GM20000 (cell line): Measurements from ENCODE around the gene ARHGAP25.

Source experiments
- DNase-seq: peaks from one replicate; pipeline ENCODE4 v3.0.0; 2012; ENCODE audit warnings: low spot score
- TF ChIP-seq, protein P1 (sequence below): IDR thresholded peaks from 2 replicates; pipeline ENCODE4 v1.5.1; 2012; ENCODE audit warnings: mild to moderate bottlenecking, control low read depth; ENCODE audit errors: extremely low read depth, missing control alignments

ARHGAP25 gene

DNA sequence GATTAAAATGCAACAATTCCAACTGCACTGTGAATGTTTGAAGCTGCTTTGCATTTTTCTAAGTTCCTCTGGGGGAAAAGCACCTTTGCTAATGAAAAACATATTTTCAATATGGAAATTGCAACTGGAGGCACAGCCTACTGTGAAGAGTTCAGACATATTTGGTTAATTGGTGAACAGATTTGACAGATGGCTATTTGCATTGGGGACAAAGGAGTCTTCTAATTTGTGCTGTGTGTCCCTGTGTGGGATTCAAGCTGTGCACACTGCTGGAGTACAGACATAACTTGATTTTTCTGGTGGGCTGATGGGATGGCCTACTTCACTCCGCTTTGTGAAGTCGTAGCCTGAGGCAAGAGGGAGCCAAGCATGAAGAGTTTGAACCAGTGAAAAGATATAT, 40.7 kb upstream of the ARHGAP25 start:
- DNase-seq = no peak
- TF ChIP-seq, protein P1, sequence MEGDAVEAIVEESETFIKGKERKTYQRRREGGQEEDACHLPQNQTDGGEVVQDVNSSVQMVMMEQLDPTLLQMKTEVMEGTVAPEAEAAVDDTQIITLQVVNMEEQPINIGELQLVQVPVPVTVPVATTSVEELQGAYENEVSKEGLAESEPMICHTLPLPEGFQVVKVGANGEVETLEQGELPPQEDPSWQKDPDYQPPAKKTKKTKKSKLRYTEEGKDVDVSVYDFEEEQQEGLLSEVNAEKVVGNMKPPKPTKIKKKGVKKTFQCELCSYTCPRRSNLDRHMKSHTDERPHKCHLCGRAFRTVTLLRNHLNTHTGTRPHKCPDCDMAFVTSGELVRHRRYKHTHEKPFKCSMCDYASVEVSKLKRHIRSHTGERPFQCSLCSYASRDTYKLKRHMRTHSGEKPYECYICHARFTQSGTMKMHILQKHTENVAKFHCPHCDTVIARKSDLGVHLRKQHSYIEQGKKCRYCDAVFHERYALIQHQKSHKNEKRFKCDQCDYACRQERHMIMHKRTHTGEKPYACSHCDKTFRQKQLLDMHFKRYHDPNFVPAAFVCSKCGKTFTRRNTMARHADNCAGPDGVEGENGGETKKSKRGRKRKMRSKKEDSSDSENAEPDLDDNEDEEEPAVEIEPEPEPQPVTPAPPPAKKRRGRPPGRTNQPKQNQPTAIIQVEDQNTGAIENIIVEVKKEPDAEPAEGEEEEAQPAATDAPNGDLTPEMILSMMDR = no peak

DNA sequence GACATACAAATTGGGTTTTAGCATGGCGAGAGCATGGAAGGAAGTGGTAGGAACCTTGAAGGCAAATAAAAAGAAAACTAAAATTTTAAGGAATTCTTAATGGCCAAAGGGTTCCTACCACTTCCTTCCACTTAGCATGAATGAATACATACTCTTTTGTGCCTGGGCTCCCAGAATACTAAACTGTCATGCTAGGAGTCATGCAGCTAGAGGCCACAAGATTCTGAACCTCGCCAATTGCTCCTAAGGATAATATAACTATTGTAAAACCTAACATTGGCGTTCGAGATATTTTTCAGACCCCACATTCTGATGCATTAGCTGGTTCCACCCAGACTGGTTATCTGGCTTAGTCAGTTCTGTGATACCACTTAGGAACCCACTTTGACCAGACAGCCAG, 38.6 kb upstream of the ARHGAP25 start:
- no peak for DNase-seq
- TF ChIP-seq, protein P1 = no peak

DNA sequence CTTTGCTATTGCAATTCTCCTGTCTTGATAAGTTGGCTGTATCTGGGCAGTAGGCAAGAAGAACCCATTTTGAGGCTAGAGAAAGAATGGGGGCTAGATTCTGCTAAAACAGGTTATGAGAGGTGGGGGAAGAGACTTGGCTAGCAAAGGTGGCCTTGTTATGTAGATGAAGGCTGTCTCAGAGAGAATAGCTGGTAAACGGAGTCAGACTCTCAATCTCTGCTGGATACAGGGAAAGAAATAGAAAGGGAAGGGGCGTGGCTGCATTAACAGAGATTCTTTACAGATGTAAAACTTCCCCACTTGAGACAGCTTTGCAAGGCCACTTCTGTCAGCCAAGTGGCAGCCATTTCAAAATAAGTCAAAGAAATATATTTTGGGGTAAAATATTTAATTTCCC, 38.1 kb upstream of the ARHGAP25 start:
- TF ChIP-seq, protein P1 = no peak
- no peak for DNase-seq

DNA sequence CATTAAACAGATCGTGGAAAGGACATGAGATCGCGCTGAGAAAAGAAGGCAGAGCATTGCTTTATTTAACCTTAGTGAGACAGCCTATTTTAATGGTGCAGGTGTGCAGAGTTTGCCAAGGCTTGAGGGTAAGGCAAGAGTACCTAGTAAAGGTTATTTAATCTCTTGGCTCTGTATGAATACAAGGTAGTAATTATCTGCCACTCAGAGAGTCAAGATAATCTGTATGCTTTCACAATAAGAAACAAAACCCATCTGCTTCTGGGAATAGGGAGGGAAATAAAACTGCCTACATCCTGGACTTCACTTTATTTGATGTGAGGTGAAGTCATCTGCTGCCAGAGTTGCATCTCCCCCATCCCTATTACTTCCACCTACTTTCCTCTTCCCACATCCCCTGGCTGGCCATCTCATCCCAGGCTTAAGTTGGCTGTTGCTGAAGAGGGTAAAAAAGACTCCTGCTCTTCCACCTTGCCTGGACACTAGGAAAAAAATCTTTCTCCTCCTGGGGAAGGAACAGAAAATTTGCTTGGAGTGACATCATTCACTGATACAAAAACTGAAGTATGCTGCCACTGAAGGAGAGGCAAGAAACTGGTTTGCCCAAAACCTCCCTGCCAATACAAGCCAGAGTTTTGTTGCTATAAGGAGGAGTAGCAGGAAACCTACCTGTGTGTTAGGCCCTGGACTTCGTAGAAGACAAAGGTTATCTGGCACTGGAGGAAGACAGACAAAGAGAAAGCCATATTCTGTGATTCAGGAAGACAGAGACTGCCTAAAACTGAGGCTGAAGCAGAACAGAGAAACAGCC, 35.8 kb upstream of the ARHGAP25 start:
- DNase-seq = no peak
- TF ChIP-seq, protein P1 = no peak

DNA sequence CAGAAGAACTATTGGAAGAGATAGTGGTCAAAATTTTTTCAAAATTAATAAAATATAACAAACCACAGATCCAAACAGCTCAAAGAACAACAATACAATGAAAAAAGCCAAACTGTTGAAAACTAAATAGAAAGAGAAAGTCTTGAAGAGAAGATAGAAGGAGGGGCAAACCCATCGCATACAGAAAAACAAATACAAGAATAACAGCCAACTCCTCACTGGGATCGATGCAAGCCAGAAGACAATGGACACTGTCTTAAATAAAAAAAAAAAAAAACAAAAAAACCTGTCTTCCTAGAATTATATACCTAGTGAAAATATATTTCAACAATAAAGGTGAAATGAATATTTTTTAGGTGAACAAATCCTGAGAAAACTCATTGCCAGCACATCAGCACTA, 34.1 kb upstream of the ARHGAP25 start:
- DNase-seq = no peak
- TF ChIP-seq, protein P1 = no peak

DNA sequence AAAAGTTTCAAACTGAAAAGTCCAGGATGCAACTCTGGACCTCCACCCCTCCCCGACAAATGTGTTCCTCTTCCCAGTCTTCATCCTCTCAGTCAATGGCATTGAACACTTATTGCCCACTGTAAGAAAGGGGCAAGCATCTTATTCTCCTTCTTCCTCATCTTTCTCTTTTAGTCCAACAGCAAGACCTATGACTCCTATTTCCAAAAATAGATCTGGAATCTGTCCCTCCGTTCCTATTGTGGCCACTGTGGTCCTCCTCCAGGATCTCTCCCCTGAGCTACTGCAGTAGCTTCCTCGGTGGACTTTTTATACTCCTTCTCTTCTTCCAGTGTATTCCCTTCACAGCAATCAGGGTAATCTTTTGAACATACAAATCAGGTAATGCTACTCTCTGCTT, 28.0 kb upstream of the ARHGAP25 start:
- no peak for DNase-seq
- TF ChIP-seq, protein P1 = no peak

DNA sequence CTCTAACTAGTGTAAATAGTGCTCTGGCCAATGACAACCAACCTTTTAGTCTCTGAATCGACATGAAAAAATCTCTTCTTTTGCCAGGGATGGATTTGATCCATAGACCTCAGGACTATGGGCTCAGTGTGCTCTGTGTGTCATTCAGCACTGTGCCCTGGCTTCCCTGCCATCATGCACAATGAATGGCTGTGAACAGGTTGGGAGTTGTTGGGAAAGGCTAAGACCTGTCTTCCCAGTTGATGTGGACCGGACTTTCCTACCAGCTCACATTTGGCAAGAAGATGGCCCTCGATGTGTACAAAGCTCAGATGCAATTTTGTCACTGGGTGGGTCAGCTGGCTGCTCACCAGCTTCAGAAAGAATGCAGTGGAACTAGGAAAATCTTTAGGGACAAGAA, 26.0 kb upstream of the ARHGAP25 start:
- TF ChIP-seq, protein P1 = no peak
- DNase-seq = no peak
